MM.1S (cell line): ENCODE data around the gene OLFM1.

Experiments used
- CTCF ChIP-seq: fragments of 300-600 bp; sonication (generic); IDR thresholded peaks from 2 replicates; pipeline ENCODE4 v1.5.1; 2016; ENCODE audit warnings: antibody characterized with exemption, low read length, mixed read lengths
- EZH2 ChIP-seq: fragments of 300-600 bp; sonication (generic); optimal IDR thresholded peaks from 2 replicates; pipeline ENCODE3; 2017; ENCODE audit warnings: low read depth, mild to moderate bottlenecking, antibody characterized with exemption, low read length, mixed read lengths
- EZH2phosphoT487 ChIP-seq: fragments of 300-600 bp; sonication (generic); IDR thresholded peaks from 2 replicates; pipeline ENCODE4 v1.6.1; 2018; ENCODE audit warnings: antibody characterized with exemption, low read length

GRCh38 chr9:135070198-135070951 is 17.1 kb upstream of the OLFM1 start:
- TF ChIP-seq CTCF (no peak), EZH2 (no peak), EZH2phosphoT487 (no peak)
